ENCODE results near the gene ANXA2R.

DNA sequence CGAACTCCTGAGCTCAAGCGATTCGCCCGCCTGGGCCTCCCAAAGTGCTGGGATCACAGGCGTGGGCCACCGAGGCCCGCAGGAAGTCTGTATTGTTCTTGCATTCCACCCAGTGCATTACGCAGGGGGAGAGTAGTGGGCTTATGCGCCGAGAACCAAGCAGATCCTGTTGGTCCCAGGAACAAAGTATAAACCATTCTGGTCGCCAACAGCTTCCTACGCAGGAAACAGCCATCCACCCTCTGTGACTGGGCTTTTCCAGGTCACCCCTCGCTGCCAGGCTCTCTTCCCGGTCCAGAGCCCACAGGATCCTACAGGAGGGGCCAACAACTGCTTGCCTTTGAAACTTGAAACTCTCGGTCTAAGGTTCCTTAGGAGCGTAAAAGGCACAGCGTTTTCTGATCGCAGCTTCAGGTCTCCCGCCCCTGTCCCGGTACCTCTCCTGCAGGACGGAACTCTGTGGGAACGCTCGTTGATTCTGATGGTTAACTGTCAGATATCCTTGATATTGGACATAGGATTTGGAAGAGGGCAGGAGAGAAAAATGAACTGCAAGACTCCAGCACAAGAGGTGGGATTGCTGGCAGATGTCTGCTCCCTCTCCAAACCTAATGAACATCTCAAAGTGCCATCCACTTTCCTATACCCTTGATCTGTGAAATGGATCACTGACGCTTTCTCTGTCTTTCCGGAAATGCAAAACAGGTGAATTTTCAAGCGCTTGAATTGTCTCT, 4.2 kb upstream of the ANXA2R start:
- TF ChIP-seq, protein P1, sequence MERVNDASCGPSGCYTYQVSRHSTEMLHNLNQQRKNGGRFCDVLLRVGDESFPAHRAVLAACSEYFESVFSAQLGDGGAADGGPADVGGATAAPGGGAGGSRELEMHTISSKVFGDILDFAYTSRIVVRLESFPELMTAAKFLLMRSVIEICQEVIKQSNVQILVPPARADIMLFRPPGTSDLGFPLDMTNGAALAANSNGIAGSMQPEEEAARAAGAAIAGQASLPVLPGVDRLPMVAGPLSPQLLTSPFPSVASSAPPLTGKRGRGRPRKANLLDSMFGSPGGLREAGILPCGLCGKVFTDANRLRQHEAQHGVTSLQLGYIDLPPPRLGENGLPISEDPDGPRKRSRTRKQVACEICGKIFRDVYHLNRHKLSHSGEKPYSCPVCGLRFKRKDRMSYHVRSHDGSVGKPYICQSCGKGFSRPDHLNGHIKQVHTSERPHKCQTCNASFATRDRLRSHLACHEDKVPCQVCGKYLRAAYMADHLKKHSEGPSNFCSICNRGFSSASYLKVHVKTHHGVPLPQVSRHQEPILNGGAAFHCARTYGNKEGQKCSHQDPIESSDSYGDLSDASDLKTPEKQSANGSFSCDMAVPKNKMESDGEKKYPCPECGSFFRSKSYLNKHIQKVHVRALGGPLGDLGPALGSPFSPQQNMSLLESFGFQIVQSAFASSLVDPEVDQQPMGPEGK (CRISPR knock-in tag; IDR thresholded peaks at IDR 0.05; ENCODE audit: borderline replicate concordance): no peak
- TF ChIP-seq ZFP3 (CRISPR knock-in tag; IDR thresholded peaks at IDR 0.05) (no peak), ZFP30 (CRISPR knock-in tag; IDR thresholded peaks at IDR 0.05) (no peak)
